ENCODE measurements around the gene HCST.

- TF ChIP-seq CTCF (IDR thresholded peaks at IDR 0.05) (no peak), POLR2A (IDR thresholded peaks at IDR 0.05) (no peak)
Measured at GRCh38 chr19:35908010-35908441, 5.7 kb downstream of the HCST start, which contains the start of gene TYROBP.
